Measurements from ENCODE around the gene EPHA4. TPM values are rescaled to one million over a fixed set of nuclear protein-coding genes. Genes with fewer than 3 reads are reported as not detected.

The EPHA4 gene
- total and polyA plus RNA-seq, 8 donors = 0.56 to 28.1 (median 5.8) TPM; not detected in 1

DNA sequence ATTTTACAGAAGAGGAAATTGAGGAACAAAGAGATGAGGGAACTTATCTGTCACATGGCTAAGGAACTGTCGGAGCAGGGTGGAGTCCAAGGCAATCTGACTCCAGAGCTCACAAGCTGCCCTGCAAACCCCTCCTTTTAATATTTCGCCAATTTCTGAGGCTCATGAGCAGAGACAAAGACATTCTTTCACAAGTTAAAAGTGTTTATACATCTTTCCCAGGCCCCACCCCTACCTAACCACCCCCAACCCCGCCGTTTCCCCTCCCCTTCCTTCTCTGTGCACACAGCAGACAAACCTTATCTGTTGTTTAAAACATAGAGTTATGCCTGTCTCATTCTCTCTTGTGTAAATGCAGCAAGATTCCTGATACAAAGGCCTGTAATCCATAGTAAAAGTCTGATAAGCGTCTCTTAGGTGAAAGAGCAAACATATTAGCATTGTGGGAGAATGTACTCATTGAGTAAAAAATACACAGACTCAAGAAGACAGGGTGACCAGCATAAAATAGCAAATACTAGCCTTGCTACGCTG is 44.3 kb downstream of the EPHA4 start:
- intact Hi-C loops (cut with DNase I; ENCODE audit: low total_unique reads) = no loop called here
- TF ChIP-seq, protein P1, sequence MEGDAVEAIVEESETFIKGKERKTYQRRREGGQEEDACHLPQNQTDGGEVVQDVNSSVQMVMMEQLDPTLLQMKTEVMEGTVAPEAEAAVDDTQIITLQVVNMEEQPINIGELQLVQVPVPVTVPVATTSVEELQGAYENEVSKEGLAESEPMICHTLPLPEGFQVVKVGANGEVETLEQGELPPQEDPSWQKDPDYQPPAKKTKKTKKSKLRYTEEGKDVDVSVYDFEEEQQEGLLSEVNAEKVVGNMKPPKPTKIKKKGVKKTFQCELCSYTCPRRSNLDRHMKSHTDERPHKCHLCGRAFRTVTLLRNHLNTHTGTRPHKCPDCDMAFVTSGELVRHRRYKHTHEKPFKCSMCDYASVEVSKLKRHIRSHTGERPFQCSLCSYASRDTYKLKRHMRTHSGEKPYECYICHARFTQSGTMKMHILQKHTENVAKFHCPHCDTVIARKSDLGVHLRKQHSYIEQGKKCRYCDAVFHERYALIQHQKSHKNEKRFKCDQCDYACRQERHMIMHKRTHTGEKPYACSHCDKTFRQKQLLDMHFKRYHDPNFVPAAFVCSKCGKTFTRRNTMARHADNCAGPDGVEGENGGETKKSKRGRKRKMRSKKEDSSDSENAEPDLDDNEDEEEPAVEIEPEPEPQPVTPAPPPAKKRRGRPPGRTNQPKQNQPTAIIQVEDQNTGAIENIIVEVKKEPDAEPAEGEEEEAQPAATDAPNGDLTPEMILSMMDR (IDR thresholded peaks at IDR 0.05) = no peak
- peak in 2 of 3 donors; percentile 8 to 47 for TF ChIP-seq POLR2AphosphoS5 (IDR thresholded peaks at IDR 0.05)
- Histone ChIP-seq H3K27me3 (no peaks in the 10 kb centered on the region), H3K27ac (peak overlapping the region in 2 of 5 donors; percentile 16 to 63), H3K9me3 (no peaks in the 10 kb centered on the region), H3K36me3 (no peaks in the 10 kb centered on the region), H3K4me3 (no peak overlapping the region), H3K4me1 (peaks cover 15 to 46% (median 40%) of the 10 kb centered on the region in 4 donors)
- DNase-seq = peak in 1 of 2 donors; percentile 49
- 11 to 28% (median 23%) methylated on average over 6 of the region's 6 CpGs for WGBS, 5 donors

DNA sequence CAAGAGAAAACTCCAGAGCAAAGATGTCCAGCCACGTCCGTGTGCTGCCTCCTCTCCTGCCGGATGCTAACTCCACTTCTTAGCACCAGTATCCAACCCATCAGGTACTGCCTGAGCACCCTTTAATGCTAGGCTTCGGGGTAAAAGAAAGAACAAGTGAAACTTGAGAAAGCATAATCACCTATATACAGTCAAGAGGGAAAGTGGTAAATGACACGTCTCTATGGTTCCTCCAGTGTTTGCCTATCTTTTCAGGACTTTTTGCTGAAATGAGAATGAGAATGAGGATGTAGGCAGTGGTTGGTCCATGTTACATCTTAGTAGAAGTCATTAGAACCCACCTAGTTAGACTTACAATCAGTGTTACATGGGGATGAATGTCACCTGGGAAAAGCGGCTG is 47.9 kb downstream of the EPHA4 start:
- Histone ChIP-seq H3K9me3 (no peaks in the 10 kb centered on the region), H3K27me3 (no peaks in the 10 kb centered on the region), H3K36me3 (no peaks in the 10 kb centered on the region), H3K27ac (no peak overlapping the region), H3K4me3 (no peak overlapping the region), H3K4me1 (peaks cover 28 to 38% (median 35%) of the 10 kb centered on the region in 4 donors)
- TF ChIP-seq POLR2AphosphoS5 (IDR thresholded peaks at IDR 0.05) (no peak), POLR2A (IDR thresholded peaks at IDR 0.05) (no peak), EP300 (IDR thresholded peaks at IDR 0.05) (no peak)
- TF ChIP-seq, protein P1 (IDR thresholded peaks at IDR 0.05) = no peak
- no peak for DNase-seq
- 82 to 90% (median 88%) methylated on average over 6 of the region's 6 CpGs for WGBS, 5 donors
- intact Hi-C loops (cut with DNase I; ENCODE audit: low total_unique reads) = no loop called here

DNA sequence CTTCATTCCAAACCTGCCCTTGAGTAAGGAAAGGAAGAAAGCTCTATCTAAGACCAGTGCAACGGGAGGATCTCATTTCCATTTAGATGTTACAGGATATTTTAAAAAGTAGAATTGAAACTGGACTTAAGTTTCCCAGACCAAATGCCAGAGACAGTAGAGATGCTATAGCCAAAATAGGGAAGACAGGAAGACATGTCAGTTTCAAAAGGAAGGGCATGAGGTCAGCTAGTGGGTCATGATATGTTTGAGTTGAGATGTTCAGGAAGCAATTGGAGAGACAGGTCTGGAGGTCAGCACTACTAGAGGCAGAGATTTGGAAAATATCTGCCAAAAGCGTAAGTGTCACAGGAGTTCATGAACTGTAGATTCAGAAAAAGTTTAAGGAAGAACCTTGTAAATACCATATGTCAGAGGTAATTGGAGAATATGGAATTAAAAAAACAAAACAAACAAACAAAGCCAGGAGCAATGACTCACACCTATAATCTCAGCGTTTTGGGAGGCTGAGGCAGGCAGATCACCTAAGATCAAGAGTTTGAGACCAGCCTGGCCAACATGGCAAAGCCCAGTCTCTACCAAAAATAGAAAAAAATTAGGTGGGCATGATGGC is 50.8 kb downstream of the EPHA4 start:
- peaks cover 30 to 44% (median 39%) of the 10 kb centered on the region in 4 donors for H3K4me1 ChIP-seq
- intact Hi-C loops (cut with DNase I; ENCODE audit: low total_unique reads) = no loop called here

DNA sequence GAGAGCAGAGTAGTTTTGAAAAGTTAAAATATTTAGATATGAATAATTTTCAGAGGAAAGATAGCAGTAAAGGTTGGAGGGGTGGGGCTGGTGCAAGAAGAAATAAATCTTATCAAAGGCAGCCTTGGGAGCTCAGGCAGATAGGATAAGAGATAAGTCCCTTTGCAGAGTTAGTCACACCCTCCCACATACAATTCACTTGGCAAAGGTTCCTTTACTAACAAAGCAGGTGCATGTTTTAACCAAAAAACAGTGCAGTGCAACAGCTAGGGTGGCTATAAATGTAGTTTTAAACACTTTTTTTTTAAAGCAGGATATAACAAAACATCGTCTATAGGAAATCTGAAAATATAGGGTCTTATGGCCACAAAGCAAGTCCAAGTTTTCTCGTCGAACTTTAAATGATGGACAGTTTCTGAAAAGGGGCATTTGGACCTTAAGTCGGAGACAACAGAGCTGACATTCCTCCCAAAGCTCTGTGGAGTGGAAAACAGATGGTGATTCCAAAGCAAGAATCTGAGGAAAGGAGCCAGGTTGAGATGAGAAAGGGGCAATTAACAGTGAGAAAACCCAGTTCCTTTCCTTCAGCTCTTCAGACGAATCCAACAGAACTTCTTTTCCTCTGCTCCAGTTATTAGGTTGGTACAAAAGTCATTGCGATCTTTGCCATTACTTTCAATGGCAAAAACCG is 53.0 kb downstream of the EPHA4 start:
- no peaks in the 10 kb centered on the region for H3K27me3 ChIP-seq
- intact Hi-C loops (cut with DNase I; ENCODE audit: low total_unique reads) = no loop called here
- H3K4me1 ChIP-seq = peaks cover 30 to 49% (median 39%) of the 10 kb centered on the region in 4 donors
- H3K36me3 ChIP-seq = no peaks in the 10 kb centered on the region
- peak overlapping the region in 4 of 5 donors; percentile 25 to 61 (median 50) for H3K27ac ChIP-seq
- no peak for TF ChIP-seq POLR2AphosphoS5 (IDR thresholded peaks at IDR 0.05)
- TF ChIP-seq POLR2A (IDR thresholded peaks at IDR 0.05) = no peak
- no peak for TF ChIP-seq EP300 (IDR thresholded peaks at IDR 0.05)
- H3K4me3 ChIP-seq = peak overlapping the region in 1 of 4 donors; percentile 1
- 37 to 51% (median 49%) methylated on average over 7 of the region's 7 CpGs for WGBS, 5 donors
- H3K9me3 ChIP-seq = no peaks in the 10 kb centered on the region
- DNase-seq = peak in 1 of 2 donors; percentile 28

More for the DNA sequence above, 50.8 kb downstream of the EPHA4 start:
- no peak for DNase-seq
- Histone ChIP-seq H3K9me3 (no peaks in the 10 kb centered on the region), H3K36me3 (no peaks in the 10 kb centered on the region), H3K27me3 (no peaks in the 10 kb centered on the region), H3K4me3 (no peak overlapping the region), H3K27ac (no peak overlapping the region)
- WGBS, 5 donors = 81 to 91% (median 84%) methylated on average over 3 of the region's 3 CpGs
- TF ChIP-seq EP300 (IDR thresholded peaks at IDR 0.05) (no peak), POLR2A (IDR thresholded peaks at IDR 0.05) (no peak), POLR2AphosphoS5 (IDR thresholded peaks at IDR 0.05) (no peak)
- TF ChIP-seq, protein P1 (IDR thresholded peaks at IDR 0.05) = no peak

Data from stomach (tissue), 9 donors.